Activated CD4-positive, CD25-positive, alpha-beta regulatory T cell (primary cell): ENCODE data around the gene CTNNB1.

Experiments
- DNase-seq, 4 experiments: peaks; one replicate each; lab custom pipeline; 2025; lab: John Stamatoyannopoulos, UW

CTNNB1 gene

DNA sequence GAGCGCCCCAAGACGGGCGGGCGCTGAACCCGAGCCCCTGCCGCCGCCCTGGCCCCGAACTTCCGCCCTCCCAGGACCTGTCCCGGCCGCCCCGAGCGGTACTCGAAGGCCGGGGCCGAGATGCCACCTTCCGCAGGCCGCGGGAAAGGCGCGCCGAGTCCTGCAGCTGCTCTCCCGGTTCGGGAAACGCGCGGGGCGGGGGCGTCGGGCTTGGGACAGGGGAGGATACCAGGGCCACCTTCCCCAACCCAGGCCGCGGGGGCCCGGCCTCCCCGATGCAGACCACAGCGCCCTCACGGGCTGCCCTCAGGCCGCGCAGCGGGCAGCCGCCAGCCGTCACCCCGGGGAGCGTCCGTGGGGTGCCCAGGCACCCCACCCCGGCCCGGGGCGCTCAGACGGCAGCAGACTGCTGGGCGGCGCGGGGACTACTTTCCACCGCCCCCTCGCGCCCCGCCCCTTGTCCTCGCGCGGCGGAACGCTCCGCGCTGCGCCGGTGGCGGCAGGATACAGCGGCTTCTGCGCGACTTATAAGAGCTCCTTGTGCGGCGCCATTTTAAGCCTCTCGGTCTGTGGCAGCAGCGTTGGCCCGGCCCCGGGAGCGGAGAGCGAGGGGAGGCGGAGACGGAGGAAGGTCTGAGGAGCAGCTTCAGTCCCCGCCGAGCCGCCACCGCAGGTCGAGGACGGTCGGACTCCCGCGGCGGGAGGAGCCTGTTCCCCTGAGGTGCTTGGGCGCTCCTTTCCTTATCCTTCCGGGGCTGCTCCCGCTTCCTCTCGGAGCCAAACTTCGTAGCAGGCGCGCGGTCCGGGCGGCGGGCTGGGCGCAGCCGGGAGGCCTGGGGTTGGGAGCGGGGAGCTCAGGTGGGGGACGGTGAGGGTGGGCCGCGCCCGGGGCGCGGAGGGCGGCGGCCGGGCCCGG lies at the start of gene CTNNB1:
Gene CTNNB1, plus strand, starts transcription at position 556 of the 916 bp plus-strand sequence. CDS start 24,564 bp downstream, outside the sequence.
- DNase-seq = peak; percentile 79 to 84 (median 82)

DNA sequence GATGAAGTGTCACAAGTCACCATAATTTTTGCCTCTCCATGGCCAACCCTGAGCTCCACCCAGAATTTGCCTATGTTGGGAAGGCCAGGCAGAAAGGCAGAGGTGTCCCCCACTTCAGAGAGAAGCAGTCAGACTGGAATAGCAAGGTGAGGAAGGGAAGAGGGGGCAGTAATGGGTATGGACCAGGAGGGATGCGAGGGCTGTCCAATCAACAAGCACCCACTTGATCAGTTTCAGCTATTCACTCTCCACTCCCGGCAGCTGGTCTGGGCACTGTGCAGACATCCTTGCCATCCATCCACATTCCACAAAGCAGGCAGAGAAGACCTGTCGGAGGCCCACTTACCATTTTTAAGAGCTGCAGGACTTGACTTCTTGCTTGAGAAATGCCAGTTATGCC lies 43.5 kb upstream of the CTNNB1 start:
- DNase-seq = no peak

DNA sequence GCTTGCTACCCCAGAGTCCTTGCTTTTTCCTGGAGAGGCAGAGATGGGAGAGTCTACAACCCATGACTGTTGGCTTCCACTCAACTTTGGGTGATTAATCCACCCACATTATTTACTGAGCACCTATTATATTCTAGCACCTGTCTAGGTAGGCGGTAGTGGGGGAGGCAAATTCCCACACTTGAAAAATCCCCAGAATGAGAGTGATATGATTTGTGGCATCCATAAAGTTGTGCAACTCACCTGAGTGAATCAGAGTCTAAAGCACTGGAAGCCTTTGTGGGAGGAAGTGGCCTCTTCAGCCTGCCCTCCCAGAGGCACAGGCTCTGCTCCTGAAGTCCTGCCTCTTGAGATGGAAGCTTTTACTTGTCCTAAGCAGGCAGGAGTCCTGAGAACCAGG lies 40.4 kb upstream of the CTNNB1 start:
- DNase-seq = no peak

DNA sequence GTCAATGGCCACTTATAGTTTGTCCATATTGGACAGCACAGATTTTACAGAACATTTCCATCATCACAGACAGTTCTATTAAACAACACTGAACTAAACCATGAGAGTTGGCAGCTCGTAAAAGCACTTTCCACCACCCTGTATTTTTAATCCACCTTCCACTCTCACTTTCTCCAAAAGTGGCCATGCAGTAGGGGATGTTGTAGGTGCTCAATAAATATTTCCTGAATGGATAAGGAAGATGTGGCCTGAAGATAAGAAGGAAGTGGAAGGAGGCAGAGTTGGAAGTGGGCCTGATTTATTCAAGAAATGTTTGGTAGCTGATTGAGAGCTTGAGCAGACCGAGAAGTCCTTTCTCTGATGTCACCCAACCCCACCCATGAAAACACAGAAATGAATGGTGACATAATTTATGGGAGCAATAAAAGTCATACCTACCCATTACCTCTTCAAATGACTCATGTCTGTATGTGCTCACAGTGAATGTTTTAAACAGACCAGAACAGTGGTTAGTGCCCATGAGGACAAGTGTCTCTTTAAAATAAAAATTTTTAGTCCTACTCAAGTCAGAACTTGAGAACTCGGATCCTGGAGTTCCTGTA lies 39.6 kb upstream of the CTNNB1 start:
- DNase-seq = no peak

DNA sequence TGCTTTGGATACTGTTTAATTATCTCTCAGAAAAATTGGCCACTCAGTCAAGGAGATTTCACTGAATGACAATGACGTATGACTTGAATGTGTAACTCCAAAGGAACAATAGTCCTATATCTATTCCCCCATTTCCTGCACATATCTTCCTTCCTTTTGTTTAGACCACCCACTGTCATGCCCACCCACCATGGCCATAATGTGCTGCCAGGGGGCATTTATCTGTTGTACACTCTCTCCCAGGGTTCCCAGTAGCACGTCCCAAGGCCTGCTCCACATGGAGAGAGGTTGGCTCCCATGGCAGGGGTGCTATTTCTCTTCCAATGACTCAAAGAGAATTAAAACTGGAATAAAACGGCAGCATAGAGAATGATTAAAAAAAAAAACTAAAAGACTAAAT lies 36.8 kb upstream of the CTNNB1 start:
- DNase-seq = no peak

DNA sequence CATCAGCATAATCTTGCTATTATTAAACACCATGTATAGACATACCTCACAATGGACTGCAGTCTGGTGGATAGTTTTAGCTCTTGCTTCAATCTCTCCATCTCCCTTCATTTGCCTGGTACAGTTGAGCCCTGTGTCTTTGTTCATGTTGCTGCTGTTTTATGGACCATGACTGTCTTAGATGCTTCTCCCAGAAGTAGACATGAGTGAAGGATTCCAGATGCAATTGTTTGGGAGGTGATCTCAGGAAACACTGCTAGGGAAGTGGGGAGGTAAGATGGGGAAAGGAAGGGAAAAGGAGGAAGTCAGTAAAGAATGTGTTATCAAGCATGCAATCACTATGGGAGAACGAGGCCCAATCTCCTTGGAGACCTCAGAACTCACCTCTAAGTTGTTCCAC lies 36.3 kb upstream of the CTNNB1 start:
- DNase-seq = no peak

DNA sequence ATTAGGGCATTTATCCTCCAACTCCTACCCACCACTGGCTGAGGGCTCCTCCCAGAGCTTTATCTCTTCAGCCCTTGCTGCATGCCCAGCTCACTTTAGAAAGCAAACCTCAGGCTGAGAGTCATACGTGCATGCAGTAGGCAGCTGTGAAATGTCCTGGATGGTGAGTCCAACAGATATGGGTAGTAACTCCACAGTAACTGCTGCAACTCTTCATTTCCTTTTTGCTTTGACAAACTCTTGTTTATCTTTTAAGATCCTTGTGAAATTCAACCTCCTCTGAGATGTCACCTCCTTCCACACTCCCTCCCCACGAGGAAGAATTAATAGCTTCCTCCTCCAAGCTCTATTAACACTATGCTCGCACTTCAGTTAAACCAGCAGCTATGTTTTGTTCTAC lies 35.9 kb upstream of the CTNNB1 start:
- no peak for DNase-seq

DNA sequence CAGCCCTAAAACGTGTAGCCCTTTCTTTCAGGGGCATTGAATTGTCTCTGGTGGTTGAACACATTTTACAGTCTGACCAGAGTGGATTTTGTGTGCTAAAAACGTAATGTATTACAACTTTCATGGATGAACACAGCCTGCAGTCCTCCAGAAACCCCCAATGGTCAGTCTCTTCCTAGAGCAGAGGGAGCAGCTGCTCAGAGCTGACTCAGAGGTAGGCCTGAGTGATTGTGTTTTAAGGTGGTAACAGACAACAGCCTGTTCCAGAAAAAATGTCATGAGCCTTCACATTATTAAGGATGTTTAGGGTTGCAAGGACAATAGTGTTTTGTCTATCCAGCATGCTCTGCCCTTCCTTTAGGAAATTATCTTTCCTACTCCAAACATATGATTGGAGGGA lies 34.5 kb upstream of the CTNNB1 start:
- no peak for DNase-seq

DNA sequence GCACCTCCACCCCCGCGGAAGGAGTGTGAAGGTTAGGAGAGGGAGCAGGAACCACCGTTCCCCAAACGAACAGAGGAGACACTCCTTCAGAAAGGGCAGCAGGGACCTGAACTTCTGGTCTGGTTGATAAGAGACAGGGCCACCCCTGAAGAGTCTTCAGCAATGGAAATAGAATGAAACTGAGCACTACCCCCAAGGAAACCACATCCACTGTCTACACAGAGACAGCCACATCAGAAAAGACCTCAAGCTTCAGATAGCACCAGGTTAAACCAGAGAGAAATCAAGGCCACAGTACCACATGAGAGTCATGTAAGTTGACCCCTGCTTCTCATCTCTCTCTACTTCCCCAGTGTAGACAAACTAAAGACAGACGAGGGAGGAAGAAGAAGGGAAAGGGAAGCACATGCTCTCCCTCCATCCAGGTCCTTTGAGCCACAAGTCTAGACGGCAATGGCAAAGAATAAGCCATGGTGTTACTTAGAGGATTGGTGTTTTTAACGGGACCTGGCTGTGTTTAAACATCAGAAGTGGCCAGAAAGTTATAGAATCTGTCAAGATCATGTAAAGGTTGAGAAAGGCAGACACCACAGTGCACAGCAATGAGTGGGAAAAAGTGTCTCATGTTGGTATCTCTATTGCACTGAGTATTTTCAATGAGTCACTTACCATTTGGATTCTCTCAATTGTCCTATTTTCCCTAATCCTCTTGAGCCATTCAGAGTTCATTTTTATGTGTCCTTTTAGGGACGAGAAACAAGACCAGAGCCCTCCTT lies 31.4 kb upstream of the CTNNB1 start:
- no peak for DNase-seq

DNA sequence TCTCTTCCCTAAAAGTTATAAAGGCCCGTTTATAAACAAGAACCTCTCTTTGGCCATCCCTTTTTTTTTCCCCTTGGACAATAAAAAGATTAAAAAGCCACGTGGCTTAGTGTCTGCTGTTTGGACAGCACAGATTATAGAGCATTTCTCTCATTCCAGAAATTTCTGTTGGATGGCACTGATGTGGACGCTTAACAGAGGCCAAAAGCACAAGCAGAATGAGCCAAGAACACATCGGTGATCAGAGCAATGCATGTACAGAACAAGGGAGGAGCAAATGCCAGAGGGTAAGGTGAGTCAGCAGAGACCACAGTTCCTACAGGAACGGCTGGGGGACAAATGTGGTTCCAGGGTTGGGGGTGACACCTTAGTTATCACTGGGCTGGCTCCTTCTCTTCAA lies 30.3 kb upstream of the CTNNB1 start:
- DNase-seq = no peak

DNA sequence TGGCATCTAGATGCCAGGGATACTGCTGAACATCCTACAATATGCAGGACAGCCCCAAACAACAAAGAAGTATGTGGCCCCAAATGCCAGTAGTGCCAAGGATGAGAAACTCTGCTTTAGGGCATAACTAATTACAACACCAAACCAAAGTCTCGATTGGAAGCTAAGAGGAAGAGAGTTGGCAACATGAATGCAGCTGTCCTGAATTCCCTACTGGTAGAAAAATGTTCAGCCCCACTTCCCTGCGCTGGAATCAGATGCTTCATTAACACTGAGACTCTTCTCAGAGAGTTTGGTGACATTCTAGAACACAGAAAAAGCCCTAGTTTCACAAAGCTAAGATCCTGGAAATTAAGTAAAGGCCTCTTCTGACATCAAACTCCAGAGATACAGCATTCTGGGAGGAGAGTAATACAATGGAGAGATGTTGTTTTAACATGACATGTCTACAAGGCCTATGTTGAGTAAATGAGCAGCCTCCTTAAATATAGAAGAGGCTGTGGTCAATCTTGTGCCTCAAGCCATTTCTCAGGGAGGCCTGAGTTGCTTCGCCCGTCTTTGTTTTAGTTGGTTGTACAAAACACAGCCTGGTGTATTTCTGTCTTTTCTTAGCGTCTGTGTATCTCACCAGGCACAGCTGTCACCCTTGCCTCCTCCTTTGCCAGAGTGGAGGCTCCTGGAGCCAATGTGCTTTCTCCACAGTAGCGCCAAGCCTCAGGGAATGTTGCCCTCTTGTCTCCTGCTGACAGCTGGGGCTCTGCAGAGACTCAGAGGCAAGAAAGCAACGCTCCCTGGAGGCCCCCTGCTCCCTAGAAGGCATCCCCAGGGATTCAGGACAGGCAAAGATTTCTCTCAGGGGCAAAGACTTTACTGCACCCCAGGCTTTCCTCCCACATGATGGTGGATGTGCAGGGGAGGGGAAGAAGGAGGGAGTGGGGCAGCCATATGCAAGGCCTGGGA lies 25.1 kb upstream of the CTNNB1 start:
- no peak for DNase-seq

DNA sequence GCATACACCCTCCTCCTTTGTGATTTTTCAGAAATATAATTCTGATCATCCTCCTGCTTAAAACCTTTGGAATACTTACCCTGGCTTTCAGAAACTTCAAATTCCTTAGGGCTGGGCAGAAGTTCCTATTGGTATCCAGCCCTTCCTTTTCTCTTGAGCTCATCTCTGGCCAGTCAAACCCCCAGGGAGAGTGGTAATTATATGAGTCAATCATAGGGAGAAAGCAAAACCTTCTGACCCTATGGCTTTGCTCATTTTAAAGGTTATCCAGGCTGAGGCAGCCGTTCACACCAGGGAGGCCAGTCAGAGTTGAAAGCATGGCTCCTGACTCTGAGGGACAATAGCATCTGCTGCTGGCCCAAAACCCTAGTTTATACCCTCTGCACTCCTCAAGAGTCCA lies 23.9 kb upstream of the CTNNB1 start:
- no peak for DNase-seq

DNA sequence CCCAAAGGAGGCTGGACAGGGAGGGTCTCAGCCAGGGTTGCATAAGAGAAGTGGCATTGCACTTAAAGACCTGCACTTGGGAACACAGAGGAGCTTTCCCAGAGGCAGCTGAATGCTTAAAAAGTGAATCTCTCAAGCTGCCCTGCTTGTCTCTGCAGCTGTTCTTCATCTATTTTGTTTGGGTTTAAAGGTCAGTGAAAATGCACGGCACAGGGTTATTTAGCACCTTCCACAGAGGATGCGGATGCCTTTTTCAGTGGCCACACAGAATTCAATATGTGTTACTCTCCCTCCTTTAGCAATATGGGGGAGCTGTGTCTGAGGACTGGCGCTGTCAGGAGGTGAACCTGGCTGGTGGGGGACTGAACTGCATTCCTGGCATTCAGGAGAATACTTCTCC lies 22.7 kb upstream of the CTNNB1 start:
- no peak for DNase-seq

DNA sequence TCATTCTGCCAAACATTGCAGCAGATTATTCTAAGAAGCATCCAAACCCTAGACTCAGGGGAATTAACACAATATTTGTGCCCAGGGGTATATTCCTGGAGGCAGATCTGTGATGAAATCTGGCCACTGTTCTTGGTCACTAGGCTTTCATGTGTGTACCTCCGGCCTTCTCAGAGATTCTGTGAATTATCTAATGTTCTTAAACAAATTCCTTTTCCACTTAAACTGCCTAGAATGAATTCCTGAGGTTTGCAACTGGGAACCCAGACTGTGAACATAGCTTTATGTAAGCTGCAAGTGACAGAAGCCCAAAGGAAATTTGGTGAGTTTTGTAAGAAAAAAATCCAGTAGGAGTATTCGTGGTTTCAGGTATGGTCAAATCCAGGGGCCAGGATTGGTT lies 20.7 kb upstream of the CTNNB1 start:
- no peak for DNase-seq

DNA sequence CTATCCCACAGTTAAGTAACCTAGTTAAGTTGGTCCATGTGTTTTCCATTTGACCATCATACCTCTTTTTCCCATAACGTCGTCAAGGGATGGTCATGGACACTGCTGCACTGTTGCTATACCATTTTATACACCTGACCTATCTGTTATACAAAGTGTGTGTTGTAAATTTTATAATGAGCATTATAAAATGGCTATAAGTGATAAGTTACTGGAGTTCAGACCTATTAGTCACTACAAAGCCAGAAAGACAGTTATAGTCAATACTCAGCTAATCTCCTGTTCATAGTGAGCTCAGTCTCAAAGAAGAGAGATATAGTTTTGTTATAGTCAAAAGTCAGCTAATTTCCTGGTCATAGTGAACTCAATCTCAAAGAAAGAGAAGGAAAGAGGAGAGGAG lies 18.9 kb upstream of the CTNNB1 start:
- DNase-seq = no peak

DNA sequence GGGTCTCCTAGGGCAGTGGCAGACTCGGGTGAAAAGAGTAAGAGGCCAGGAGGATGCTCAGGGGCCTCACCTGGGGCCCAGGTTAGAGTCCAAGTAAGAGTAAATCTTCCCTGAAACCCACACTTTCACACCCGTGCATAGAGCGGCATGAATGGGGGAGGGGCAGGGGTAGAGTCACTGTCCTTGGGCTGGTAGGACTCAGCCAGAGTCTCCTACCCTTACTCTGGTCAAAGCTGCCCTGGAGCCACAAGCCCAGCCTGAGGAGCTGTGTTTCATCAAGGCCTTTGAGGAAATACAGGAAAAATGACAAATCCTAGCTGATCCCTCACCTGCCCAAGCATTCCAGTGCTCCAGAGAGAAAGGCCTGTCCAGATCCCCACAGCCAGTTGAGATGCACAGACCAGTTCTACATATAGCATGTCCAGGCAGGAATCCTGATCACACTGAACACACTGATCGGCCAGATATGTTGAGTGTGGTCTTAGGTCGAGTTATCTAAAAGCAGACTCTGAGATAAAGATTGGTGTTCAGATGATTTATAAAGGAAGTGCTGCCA lies 16.7 kb upstream of the CTNNB1 start:
- DNase-seq = no peak

DNA sequence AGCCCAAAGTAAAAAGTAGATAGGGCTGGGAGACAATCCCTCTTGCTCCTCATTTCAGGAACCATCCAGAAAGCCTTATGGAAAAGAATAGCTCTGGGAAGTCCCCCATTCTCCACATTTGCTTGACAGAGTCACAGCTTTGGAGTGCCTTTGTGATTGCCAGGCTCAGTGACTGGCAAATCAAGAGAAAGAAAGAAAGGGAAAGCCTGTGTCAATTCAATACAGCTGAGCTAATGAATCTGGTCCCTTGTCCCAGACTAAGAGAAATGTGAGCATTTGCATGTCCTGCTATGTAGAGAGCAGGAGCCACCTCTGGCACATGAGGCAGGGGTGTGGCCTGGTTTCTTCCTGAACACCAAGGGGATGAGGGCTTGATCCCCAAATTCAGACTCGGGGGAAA lies 14.9 kb upstream of the CTNNB1 start:
- DNase-seq = no peak

DNA sequence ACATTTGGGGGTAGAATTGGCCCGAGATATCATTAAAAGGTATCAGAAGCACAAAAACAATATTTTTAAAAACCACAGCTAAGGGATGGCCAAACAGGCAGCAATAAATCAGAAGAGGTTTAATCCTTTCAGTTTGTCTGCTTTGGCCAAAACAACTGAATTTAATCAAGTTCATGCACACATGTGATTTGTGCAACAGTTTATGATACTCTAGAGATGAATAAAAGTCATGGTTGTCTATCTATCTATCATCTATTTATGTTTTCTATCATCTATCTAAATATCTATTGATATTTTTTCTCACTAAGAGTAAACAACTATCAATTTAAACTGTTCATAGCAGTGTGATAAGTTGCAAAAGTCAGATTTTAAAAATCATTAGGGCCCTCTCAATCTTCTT lies 13.0 kb upstream of the CTNNB1 start:
- DNase-seq = no peak

DNA sequence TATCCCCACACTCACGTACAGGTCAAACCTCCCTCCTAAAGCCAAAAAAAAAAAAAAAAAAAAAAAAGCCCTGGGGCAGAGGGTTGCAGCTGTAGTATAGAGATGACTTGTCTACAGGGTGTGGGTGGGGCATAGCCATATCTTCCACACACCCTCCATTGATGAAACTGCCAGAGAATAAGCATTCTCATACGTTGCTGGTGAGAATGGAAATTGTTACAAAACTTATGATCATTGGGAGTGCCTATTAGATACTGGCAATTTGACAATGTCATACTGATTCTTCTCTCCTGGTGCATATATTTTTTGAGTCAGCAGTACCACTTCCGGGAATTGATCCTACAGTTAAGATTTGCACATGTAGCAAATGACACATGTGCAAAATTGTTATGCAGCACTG lies 11.0 kb upstream of the CTNNB1 start:
- DNase-seq = no peak

DNA sequence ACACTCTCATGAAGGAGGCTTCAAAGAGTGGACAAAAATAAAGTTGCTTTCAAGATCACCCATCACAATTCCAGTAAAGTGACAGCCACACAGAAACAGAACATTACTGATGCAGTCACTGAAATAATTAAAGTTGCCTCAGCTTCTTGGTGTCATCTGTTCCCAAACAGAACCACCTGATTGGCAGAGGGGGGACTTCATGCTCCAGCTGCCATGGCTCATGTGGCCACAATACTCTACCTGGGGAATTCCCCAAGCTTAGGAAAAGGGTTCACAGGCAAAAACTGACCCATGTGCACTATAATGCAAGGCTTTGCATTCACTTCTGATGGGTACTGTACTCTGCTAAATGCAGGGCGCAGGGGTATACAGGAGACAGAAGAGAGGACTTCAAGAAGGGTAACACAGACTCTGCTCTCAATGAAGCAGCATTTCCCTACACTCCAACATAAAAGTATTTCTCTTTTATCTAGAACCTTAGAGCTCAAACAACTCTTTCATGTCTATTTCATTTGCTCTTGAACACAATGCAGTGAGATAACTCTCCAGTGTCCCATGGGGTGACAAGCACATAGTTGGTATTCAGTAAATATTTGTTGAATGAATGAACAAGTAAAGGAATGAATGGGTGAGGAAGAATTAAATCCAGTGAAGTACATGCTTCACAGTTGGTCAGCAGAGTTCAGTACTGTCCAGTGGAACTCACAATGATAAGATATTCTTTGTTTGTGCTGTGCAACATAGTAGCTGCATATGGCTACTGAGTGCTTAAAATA lies 8.6 kb upstream of the CTNNB1 start:
- no peak for DNase-seq

DNA sequence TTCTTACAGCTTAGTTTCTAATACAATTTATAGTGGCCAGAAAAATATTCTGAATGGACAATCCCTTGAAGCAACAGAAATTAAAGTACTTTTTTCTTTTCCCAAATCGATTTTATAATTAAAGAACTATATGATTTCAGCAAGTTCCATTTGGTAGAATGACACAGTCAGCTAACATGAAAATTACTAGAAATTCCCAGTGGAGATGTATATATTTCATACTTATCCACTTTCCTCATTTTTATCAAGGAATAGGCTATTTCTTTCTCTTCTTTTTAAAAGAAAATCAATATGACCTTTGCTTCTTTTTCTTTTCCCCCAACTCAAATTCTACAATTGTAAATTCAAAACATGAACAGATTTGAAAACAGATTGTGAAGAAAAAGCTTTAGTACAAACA lies 6.4 kb upstream of the CTNNB1 start:
- DNase-seq = no peak
